ENCODE results near the gene RAB6B.

RAB6B gene

GRCh38 chr3:133894353-133895207 lies 1.1 kb downstream of the RAB6B start:
- DNase-seq, result no peak

GRCh38 chr3:133893683-133894352 lies 1.9 kb downstream of the RAB6B start:
- no peak for DNase-seq

GRCh38 chr3:133892541-133893231 lies 3.0 kb downstream of the RAB6B start:
- DNase-seq, result no peak

GRCh38 chr3:133891662-133892378 lies 3.9 kb downstream of the RAB6B start:
- DNase-seq, result no peak

GRCh38 chr3:133890972-133891644 lies 4.6 kb downstream of the RAB6B start:
- no peak for DNase-seq

- no peak for DNase-seq
Observed at GRCh38 chr3:133890037-133890436, 5.6 kb downstream of the RAB6B start.

GRCh38 chr3:133888726-133889340 lies 6.8 kb downstream of the RAB6B start:
- no peak for DNase-seq

GRCh38 chr3:133887803-133888703 lies 7.6 kb downstream of the RAB6B start:
- no peak for DNase-seq

GRCh38 chr3:133887074-133887802 lies 8.4 kb downstream of the RAB6B start:
- no peak for DNase-seq

GRCh38 chr3:133886031-133886722 lies 9.5 kb downstream of the RAB6B start:
- no peak for DNase-seq

GRCh38 chr3:133884887-133885711 lies 10.6 kb downstream of the RAB6B start:
- no peak for DNase-seq

GRCh38 chr3:133884054-133884886 lies 11.4 kb downstream of the RAB6B start:
- DNase-seq, result no peak

- no peak for DNase-seq
Observed at GRCh38 chr3:133883641-133884040, 12.0 kb downstream of the RAB6B start.

- no peak for DNase-seq
Observed at GRCh38 chr3:133882986-133883586, 12.6 kb downstream of the RAB6B start.

GRCh38 chr3:133881939-133882825 lies 13.5 kb downstream of the RAB6B start:
- no peak for DNase-seq

GRCh38 chr3:133881492-133881891 lies 14.2 kb downstream of the RAB6B start:
- no peak for DNase-seq
